ENCODE data around the gene PLXNB2. TPM values are rescaled to one million over a fixed set of nuclear protein-coding genes. Genes with fewer than 3 reads are reported as not detected.

Gene PLXNB2
- total RNA-seq, 1 donor from 2014 or later: 20.6 TPM

GRCh38 chr22:50347157-50347556 is 39.7 kb upstream of the PLXNB2 start:
- ATAC-seq (ENCODE audit: low read depth): no peak
- H3K9me3 Mint-ChIP-seq: no peaks in the 10 kb centered on the region
- intact Hi-C loops (cut with micrococcal nuclease): no loop called here
- CTCF ChIA-PET: no interaction called here
- peaks cover 5% of the 10 kb centered on the region for H3K4me1 Mint-ChIP-seq
- no peaks in the 10 kb centered on the region for H3K27me3 Mint-ChIP-seq
- no peak overlapping the region for H3K4me3 Mint-ChIP-seq
- POLR2A ChIA-PET: no interaction called here
- peaks cover 6% of the 10 kb centered on the region for H3K36me3 Mint-ChIP-seq (ENCODE audit: low read depth)
- no peak for TF ChIP-seq CTCF (IDR thresholded peaks at IDR 0.05)
- no peak for DNase-seq
- H3K27ac Mint-ChIP-seq: no peak overlapping the region

GRCh38 chr22:50346470-50346869 is 39.0 kb upstream of the PLXNB2 start:
- TF ChIP-seq CTCF (IDR thresholded peaks at IDR 0.05): no peak
- no peaks in the 10 kb centered on the region for H3K27me3 Mint-ChIP-seq
- no peak overlapping the region for H3K27ac Mint-ChIP-seq
- intact Hi-C loops (cut with micrococcal nuclease): no loop called here
- DNase-seq: no peak
- peaks cover 2% of the 10 kb centered on the region for H3K36me3 Mint-ChIP-seq (ENCODE audit: low read depth)
- no peak for ATAC-seq (ENCODE audit: low read depth)
- peaks cover 9% of the 10 kb centered on the region for H3K4me1 Mint-ChIP-seq
- no peak overlapping the region for H3K4me3 Mint-ChIP-seq
- ChIA-PET CTCF (no interaction called here), POLR2A (no interaction called here)
- H3K9me3 Mint-ChIP-seq: no peaks in the 10 kb centered on the region

GRCh38 chr22:50343541-50343935 is 36.1 kb upstream of the PLXNB2 start:
- no peak for ATAC-seq (ENCODE audit: low read depth)
- no peak overlapping the region for H3K27ac Mint-ChIP-seq
- CTCF ChIA-PET: no interaction called here

GRCh38 chr22:50342651-50343540 is 35.5 kb upstream of the PLXNB2 start, which contains the start of gene PPP6R2:
TSS of gene PPP6R2 (plus strand) at chr22:50343327. CDS start at chr22:50393909, 50,582 bp downstream.
- H3K27me3 Mint-ChIP-seq: no peaks in the 10 kb centered on the region
- DNase-seq (peak; percentile 94), ATAC-seq (ENCODE audit: low read depth) (peak; percentile 80)
- H3K4me1 Mint-ChIP-seq: peaks cover 12% of the 10 kb centered on the region
- no peaks in the 10 kb centered on the region for H3K9me3 Mint-ChIP-seq
- POLR2A ChIA-PET: interaction anchor here (0.6 to 2.2 kb wide), 13 partner anchors 14 to 187 kb away, joined by 3 to 8 read pairs (median 3); partner anchors contain the start of genes DENND6B, HDAC10, LMF2 and NCAPH2
- peak within 1 kb of the TSS; percentile 89 for H3K27ac Mint-ChIP-seq
- intact Hi-C loops (cut with micrococcal nuclease): loop anchor here (1.0 to 5.0 kb wide), 9 partner anchors 16 to 278 kb away; partner anchors contain the start of genes CHKB and DENND6B
- CTCF ChIA-PET: interaction anchor here (0.6 to 2.7 kb wide), 16 partner anchors 11 to 278 kb away, joined by 3 to 39 read pairs (median 6); partner anchors contain the start of genes HDAC10, SCO2 and TUBGCP6
- no peak for TF ChIP-seq CTCF (IDR thresholded peaks at IDR 0.05)
- peak within 1 kb of the TSS; percentile 83 for H3K4me3 Mint-ChIP-seq
- H3K36me3 Mint-ChIP-seq (ENCODE audit: low read depth): no peaks in the 10 kb centered on the region

More at GRCh38 chr22:50343541-50343935, 36.1 kb upstream of the PLXNB2 start:
- no peak for TF ChIP-seq CTCF (IDR thresholded peaks at IDR 0.05)
- POLR2A ChIA-PET: interaction anchor here (0.7 kb wide), 1 partner anchor 186 kb away, joined by 3 read pairs; the partner anchor contains the start of gene TYMP
- H3K4me1 Mint-ChIP-seq: peaks cover 12% of the 10 kb centered on the region
- H3K36me3 Mint-ChIP-seq (ENCODE audit: low read depth): no peaks in the 10 kb centered on the region
- intact Hi-C loops (cut with micrococcal nuclease): loop anchor here (2.0 to 5.0 kb wide), 4 partner anchors 51 to 277 kb away; partner anchors contain the start of gene CHKB
- no peak for DNase-seq
- H3K27me3 Mint-ChIP-seq: no peaks in the 10 kb centered on the region
- peak overlapping the region; percentile 55 for H3K4me3 Mint-ChIP-seq
- H3K9me3 Mint-ChIP-seq: no peaks in the 10 kb centered on the region

Measured in activated B cell treated with CpG ODN at 0.5 μM for 24 hours (primary cell).